Aortic smooth muscle cell (primary cell): Measurements from ENCODE around the gene EIF2S1. TPM values are rescaled to one million over a fixed set of nuclear protein-coding genes. Genes with fewer than 3 reads are reported as not detected.

Source experiments
- total RNA-seq: library from RNA; depleted of rRNA; stranded (reverse); fragments of >200 nt; gene quantifications from 2 replicates; pipeline ENCODE4 v1.2.3, GENCODE V29; 2014

The EIF2S1 gene
- total RNA-seq, result 223 and 261 TPM in 2 replicates

GRCh38 chr14:67359775-67360469, at the start of gene EIF2S1, which contains the start of gene ATP6V1D:
EIF2S1 (plus strand) TSS chr14:67360328; CDS start chr14:67364768, 4,440 bp downstream.
ATP6V1D (minus strand) TSS chr14:67359804; CDS start chr14:67359698, 106 bp downstream.

GRCh38 chr14:67411820-67412421, 51.8 kb downstream of the EIF2S1 start, which contains the start of gene PLEK2:
PLEK2 (minus strand) TSS chr14:67412165; CDS start chr14:67412059, 106 bp downstream.

Other genes starting within 250 kb of the EIF2S1 start
- not detected in 2 replicates for gene GARIN2, start 170.9 kb upstream of the EIF2S1 start, total RNA-seq
- gene PALS1, start 118.9 kb upstream of the EIF2S1 start, total RNA-seq, result 19.2 and 26.2 TPM in 2 replicates
- 151 and 158 TPM in 2 replicates for gene ATP6V1D, start 524 bp upstream of the EIF2S1 start, total RNA-seq
- gene PLEK2, start 51.8 kb downstream of the EIF2S1 start, total RNA-seq, result 2.2 and 2.9 TPM in 2 replicates
- 1.1 and 1.2 TPM in 2 replicates for gene TMEM229B, start 128.4 kb downstream of the EIF2S1 start, total RNA-seq
- gene PLEKHH1, start 173.0 kb downstream of the EIF2S1 start, total RNA-seq, result 0.19 and 0.26 TPM in 2 replicates
- 10.1 and 12.3 TPM in 2 replicates for gene PIGH, start 239.9 kb downstream of the EIF2S1 start, total RNA-seq